ENCODE data around the gene ARMC8.
"Not testable (repeated sequence)": the region's sequence is repeated elsewhere in the genome, so short reads cannot be mapped to it uniquely, and the experiment has no call there.

- TF ChIP-seq, protein P1, sequence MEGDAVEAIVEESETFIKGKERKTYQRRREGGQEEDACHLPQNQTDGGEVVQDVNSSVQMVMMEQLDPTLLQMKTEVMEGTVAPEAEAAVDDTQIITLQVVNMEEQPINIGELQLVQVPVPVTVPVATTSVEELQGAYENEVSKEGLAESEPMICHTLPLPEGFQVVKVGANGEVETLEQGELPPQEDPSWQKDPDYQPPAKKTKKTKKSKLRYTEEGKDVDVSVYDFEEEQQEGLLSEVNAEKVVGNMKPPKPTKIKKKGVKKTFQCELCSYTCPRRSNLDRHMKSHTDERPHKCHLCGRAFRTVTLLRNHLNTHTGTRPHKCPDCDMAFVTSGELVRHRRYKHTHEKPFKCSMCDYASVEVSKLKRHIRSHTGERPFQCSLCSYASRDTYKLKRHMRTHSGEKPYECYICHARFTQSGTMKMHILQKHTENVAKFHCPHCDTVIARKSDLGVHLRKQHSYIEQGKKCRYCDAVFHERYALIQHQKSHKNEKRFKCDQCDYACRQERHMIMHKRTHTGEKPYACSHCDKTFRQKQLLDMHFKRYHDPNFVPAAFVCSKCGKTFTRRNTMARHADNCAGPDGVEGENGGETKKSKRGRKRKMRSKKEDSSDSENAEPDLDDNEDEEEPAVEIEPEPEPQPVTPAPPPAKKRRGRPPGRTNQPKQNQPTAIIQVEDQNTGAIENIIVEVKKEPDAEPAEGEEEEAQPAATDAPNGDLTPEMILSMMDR (IDR thresholded peaks at IDR 0.05) = not testable (repeated sequence)
- not testable (repeated sequence) for TF ChIP-seq POLR2A (IDR thresholded peaks at IDR 0.05)
Observed at GRCh38 chr3:138142181-138142580, 44.9 kb upstream of the ARMC8 start.
